Right lobe of liver (tissue), 4 donors: ENCODE data around the gene CFAP126.

ENCODE experiments used
- CTCF ChIP-seq, 4 donors: fragments of 200-600 bp in 3 of 4; fragments of 450-650 bp in 1 of 4; IDR thresholded peaks; one replicate each; pipeline versions ENCODE4 v1.5.1 to v1.8.0; 2016 to 2022; ENCODE audit warnings: antibody characterized with exemption in 4 of 4, mild to moderate bottlenecking in 2 of 4
- POLR2A ChIP-seq: fragments of 450-650 bp; IDR thresholded peaks from one replicate; pipeline ENCODE4 v1.6.1; 2017; ENCODE audit warnings: antibody characterized with exemption, mild to moderate bottlenecking
- donor health status: DM: no; HTN: no; CAD: no.
- donor health status: DM: no; HTN: no; CAD: no.
- donor health status: DM: no; HTN: yes; CAD: no.

DNA sequence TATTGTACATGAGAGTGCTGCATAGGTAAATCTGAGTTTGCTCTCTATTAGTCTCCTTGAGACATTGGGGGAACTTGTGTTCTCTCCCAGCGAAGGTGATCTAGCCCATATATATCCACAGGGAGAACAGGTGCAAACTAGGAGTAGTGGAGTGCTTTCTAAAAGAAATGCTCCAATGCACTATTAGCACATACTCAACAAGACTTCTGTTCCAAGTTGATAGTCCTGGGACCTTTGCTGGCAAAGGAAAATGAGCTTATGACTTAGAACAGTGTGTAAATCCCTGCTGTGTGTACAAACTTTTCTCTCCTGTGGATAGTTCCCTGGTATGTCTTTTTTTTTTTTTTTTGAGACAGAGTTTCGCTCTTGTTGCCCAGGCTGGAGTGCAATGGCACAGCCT lies 25.5 kb downstream of the CFAP126 start:
- TF ChIP-seq CTCF (IDR thresholded peaks at IDR 0.05) (no peak), POLR2A (no peak)
